ENCODE data around the gene CASR. TPM values are rescaled to one million over a fixed set of nuclear protein-coding genes. Genes with fewer than 3 reads are reported as not detected.
"Not testable (repeated sequence)": the region's sequence is repeated elsewhere in the genome, so short reads cannot be mapped to it uniquely, and the experiment has no call there.

The CASR gene
- not detected for total RNA-seq

- CTCF ChIA-PET = no interaction called here
- POLR2A ChIA-PET = no interaction called here
These were observed at the start of gene CASR for GRCh38 chr3:122183521-122183892. CASR (plus strand) TSS chr3:122183668; CDS start chr3:122254190, 70,522 bp downstream.

GRCh38 chr3:122146466-122146865 is 37.0 kb upstream of the CASR start:
- CTCF ChIA-PET = interaction anchor here (0.7 to 0.9 kb wide), 3 partner anchors 25 to 45 kb away, joined by 3 read pairs; no protein-coding TSS in a partner anchor
- POLR2A ChIA-PET = interaction anchor here (0.7 to 0.8 kb wide), 2 partner anchors 20 to 55 kb away, joined by 3 to 4 read pairs; no protein-coding TSS in a partner anchor

- CTCF ChIA-PET = no interaction called here
- POLR2A ChIA-PET = no interaction called here
These were observed 34.4 kb upstream of the CASR start for GRCh38 chr3:122148941-122149627.

- ChIA-PET CTCF (no interaction called here), POLR2A (no interaction called here)
These were observed 32.0 kb upstream of the CASR start for GRCh38 chr3:122151480-122151879.

- CTCF ChIA-PET, POLR2A ChIA-PET: not testable (repeated sequence)
These were observed 18.5 kb upstream of the CASR start for GRCh38 chr3:122164983-122165382.

GRCh38 chr3:122167630-122168029 is 15.8 kb upstream of the CASR start:
- CTCF ChIA-PET = interaction anchor here (0.6 kb wide), 1 partner anchor 26 kb away, joined by 4 read pairs; no protein-coding TSS in a partner anchor
- POLR2A ChIA-PET = no interaction called here

GRCh38 chr3:122168044-122168443 is 15.4 kb upstream of the CASR start:
- ChIA-PET CTCF (interaction anchor here (0.6 kb wide), 1 partner anchor 25 kb away, joined by 4 read pairs; no protein-coding TSS in a partner anchor), POLR2A (no interaction called here)

GRCh38 chr3:122169911-122170310 is 13.6 kb upstream of the CASR start:
- CTCF ChIA-PET = no interaction called here
- POLR2A ChIA-PET = no interaction called here

- CTCF ChIA-PET, POLR2A ChIA-PET: not testable (repeated sequence)
These were observed 12.1 kb upstream of the CASR start for GRCh38 chr3:122171361-122171760.

GRCh38 chr3:122178711-122179110 is 4.8 kb upstream of the CASR start:
- CTCF ChIA-PET = no interaction called here
- POLR2A ChIA-PET = no interaction called here

GRCh38 chr3:122183893-122184590 is 574 bp downstream of the CASR start:
- POLR2A ChIA-PET = no interaction called here
- CTCF ChIA-PET = no interaction called here

- CTCF ChIA-PET = no interaction called here
- POLR2A ChIA-PET = no interaction called here
These were observed 1.1 kb downstream of the CASR start for GRCh38 chr3:122184591-122184929.

- CTCF ChIA-PET = no interaction called here
- POLR2A ChIA-PET = no interaction called here
These were observed 2.9 kb downstream of the CASR start for GRCh38 chr3:122186372-122186771.

- CTCF ChIA-PET = no interaction called here
- POLR2A ChIA-PET = no interaction called here
These were observed 5.3 kb downstream of the CASR start for GRCh38 chr3:122188737-122189136.

- CTCF ChIA-PET = no interaction called here
- POLR2A ChIA-PET = no interaction called here
These were observed 5.9 kb downstream of the CASR start for GRCh38 chr3:122189357-122189756.

- ChIA-PET CTCF (no interaction called here), POLR2A (no interaction called here)
These were observed 7.1 kb downstream of the CASR start for GRCh38 chr3:122190525-122190924.

GRCh38 chr3:122198966-122199365 is 15.5 kb downstream of the CASR start:
- CTCF ChIA-PET = no interaction called here

GRCh38 chr3:122199552-122199951 is 16.1 kb downstream of the CASR start:
- POLR2A ChIA-PET = no interaction called here
- CTCF ChIA-PET = no interaction called here

More at GRCh38 chr3:122198966-122199365, 15.5 kb downstream of the CASR start:
- POLR2A ChIA-PET = no interaction called here

- ChIA-PET CTCF (no interaction called here), POLR2A (no interaction called here)
These were observed 17.2 kb downstream of the CASR start for GRCh38 chr3:122200661-122201060.

GRCh38 chr3:122201476-122201875 is 18.0 kb downstream of the CASR start:
- CTCF ChIA-PET, POLR2A ChIA-PET: not testable (repeated sequence)

- POLR2A ChIA-PET = no interaction called here
- CTCF ChIA-PET = no interaction called here
These were observed 25.1 kb downstream of the CASR start for GRCh38 chr3:122208579-122208978.

GRCh38 chr3:122213650-122214049 is 30.2 kb downstream of the CASR start:
- CTCF ChIA-PET = no interaction called here
- POLR2A ChIA-PET = no interaction called here
